Measurements from ENCODE around the gene FBXO31.

FBXO31 gene

GRCh38 chr16:87329436-87330256 lies 53.9 kb downstream of the FBXO31 start:
- in situ Hi-C loops (cut with MboI; ENCODE audit: low sequenced_read_pairs, unreplicated experiment) = no loop called here
- DNase-seq (ENCODE audit: low spot score) = no peak
- no peak for TF ChIP-seq CTCF (IDR thresholded peaks at IDR 0.05; ENCODE audit: borderline replicate concordance, control extremely low read depth, extremely low read depth, insufficient read depth, missing control alignments)

- in situ Hi-C loops (cut with MboI; ENCODE audit: low sequenced_read_pairs, unreplicated experiment) = no loop called here
- TF ChIP-seq CTCF (IDR thresholded peaks at IDR 0.05; ENCODE audit: borderline replicate concordance, control extremely low read depth, extremely low read depth, insufficient read depth, missing control alignments) = no peak
- no peak for DNase-seq (ENCODE audit: low spot score)
Measured at GRCh38 chr16:87328846-87329245, 54.7 kb downstream of the FBXO31 start.

GRCh38 chr16:87327798-87328495 lies 55.6 kb downstream of the FBXO31 start:
- in situ Hi-C loops (cut with MboI; ENCODE audit: low sequenced_read_pairs, unreplicated experiment) = no loop called here
- no peak for DNase-seq (ENCODE audit: low spot score)
- TF ChIP-seq CTCF (IDR thresholded peaks at IDR 0.05; ENCODE audit: borderline replicate concordance, control extremely low read depth, extremely low read depth, insufficient read depth, missing control alignments) = no peak

- no peak for TF ChIP-seq CTCF (IDR thresholded peaks at IDR 0.05; ENCODE audit: borderline replicate concordance, control extremely low read depth, extremely low read depth, insufficient read depth, missing control alignments)
- in situ Hi-C loops (cut with MboI; ENCODE audit: low sequenced_read_pairs, unreplicated experiment) = no loop called here
- DNase-seq (ENCODE audit: low spot score) = no peak
Measured at GRCh38 chr16:87326151-87326571, 57.4 kb downstream of the FBXO31 start.

GRCh38 chr16:87325423-87325858 lies 58.1 kb downstream of the FBXO31 start:
- TF ChIP-seq CTCF (IDR thresholded peaks at IDR 0.05; ENCODE audit: borderline replicate concordance, control extremely low read depth, extremely low read depth, insufficient read depth, missing control alignments) = no peak
- DNase-seq (ENCODE audit: low spot score) = no peak
- in situ Hi-C loops (cut with MboI; ENCODE audit: low sequenced_read_pairs, unreplicated experiment) = no loop called here

GRCh38 chr16:87324411-87325275 lies 58.9 kb downstream of the FBXO31 start:
- peak; percentile 82 for TF ChIP-seq CTCF (IDR thresholded peaks at IDR 0.05; ENCODE audit: borderline replicate concordance, control extremely low read depth, extremely low read depth, insufficient read depth, missing control alignments)
- in situ Hi-C loops (cut with MboI; ENCODE audit: low sequenced_read_pairs, unreplicated experiment) = no loop called here
- DNase-seq (ENCODE audit: low spot score) = peak; percentile 86

Measured in GM13976 (cell line).